ENCODE data around the gene SLC66A2. TPM values are rescaled to one million over a fixed set of nuclear protein-coding genes. Genes with fewer than 3 reads are reported as not detected.

Gene SLC66A2
- total and polyA plus RNA-seq, 2 donors (not counting 1 experiment from before 2014, with no cell fraction given), result 44.4 to 45.1 TPM

DNA sequence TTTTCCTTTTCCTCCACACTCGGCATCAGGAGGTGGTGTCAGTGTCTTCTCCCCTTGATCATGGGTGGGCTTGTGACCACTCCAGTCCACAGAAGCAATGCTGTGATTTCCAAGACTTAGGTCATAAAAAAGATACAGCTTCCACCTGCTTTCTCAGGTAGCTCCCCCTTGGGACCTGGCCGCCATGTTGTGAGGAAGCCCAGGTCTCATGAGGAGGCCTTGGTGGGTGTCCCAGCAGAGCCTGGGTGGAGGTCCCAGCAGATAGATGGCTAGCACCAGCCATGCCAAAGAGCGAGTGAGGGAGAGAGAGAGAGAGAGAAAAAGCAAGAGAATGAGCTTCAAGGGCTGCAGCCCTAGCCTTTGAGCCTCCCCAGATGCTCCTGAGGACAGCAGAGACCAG, 16.0 kb downstream of the SLC66A2 start:
- Histone ChIP-seq H2AFZ (ENCODE audit: insufficient read depth, low read depth, low read length, poor library complexity, severe bottlenecking) (no peak overlapping the region), H4K20me1 (ENCODE audit: control insufficient read depth, insufficient read depth, low read length, poor library complexity, severe bottlenecking) (peaks cover 52% of the 10 kb centered on the region), H3K9me3 (ENCODE audit: control extremely low read depth in 1 of 3, control insufficient read depth in 2 of 3, insufficient read depth in 1 of 3, low read length in 2 of 3) (peaks cover 2 to 44% (median 40%) of the 10 kb centered on the region in 3 donors), H3K4me3 (ENCODE audit: control extremely low read depth in 1 of 5, extremely low read depth in 1 of 5, insufficient read depth in 1 of 5, low read depth in 2 of 5, low read length in 4 of 5) (no peak overlapping the region), H3K4me1 (ENCODE audit: control insufficient read depth in 2 of 2, insufficient read depth in 2 of 2, low read length in 2 of 2) (no peaks in the 10 kb centered on the region), H3K9ac (ENCODE audit: low read length) (no peak overlapping the region), H3K36me3 (replicated peaks in 1 of 2; ENCODE audit: control extremely low read depth in 1 of 2, control insufficient read depth in 1 of 2, extremely low read depth in 1 of 2, insufficient read depth in 2 of 2, low read length in 1 of 2) (peaks cover 2 to 40% of the 10 kb centered on the region in 2 experiments), H3K27me3 (replicated peaks in 1 of 4; ENCODE audit: control extremely low read depth in 1 of 4, control insufficient read depth in 3 of 4, insufficient read depth in 4 of 4, low read length in 3 of 4) (no peaks in the 10 kb centered on the region), H3K79me2 (ENCODE audit: control insufficient read depth, insufficient read depth, low read length) (peaks cover 95% of the 10 kb centered on the region), H3K27ac (ENCODE audit: low read length in 2 of 2) (no peak overlapping the region), H3K4me2 (replicated peaks; ENCODE audit: low read depth, low read length, poor library complexity, severe bottlenecking) (no peak overlapping the region)
- ChIA-PET CTCF (no interaction called here), POLR2A (no interaction called here)
- H3K4me1 Mint-ChIP-seq, result peaks cover 2% of the 10 kb centered on the region
- DNase-seq (no peak), ATAC-seq (ENCODE audit: low read depth) (no peak)
- H3K27ac Mint-ChIP-seq, result no peak overlapping the region
- 95% methylated on average over 3 of the region's 3 CpGs for whole genome bisulfite sequencing (ENCODE audit: insufficient coverage)
- TF ChIP-seq EZH2 (IDR thresholded peaks at IDR 0.05; ENCODE audit: borderline replicate concordance, insufficient read depth, low read depth, low read length, poor library complexity, severe bottlenecking) (no peak), CTCF (IDR thresholded peaks at IDR 0.05) (no peak)
- H3K4me3 Mint-ChIP-seq, result no peak overlapping the region
- intact Hi-C loops (cut with micrococcal nuclease), result no loop called here
- H3K9me3 Mint-ChIP-seq (ENCODE audit: insufficient read depth), result peaks cover 19% of the 10 kb centered on the region
- H3K27me3 Mint-ChIP-seq, result no peaks in the 10 kb centered on the region

DNA sequence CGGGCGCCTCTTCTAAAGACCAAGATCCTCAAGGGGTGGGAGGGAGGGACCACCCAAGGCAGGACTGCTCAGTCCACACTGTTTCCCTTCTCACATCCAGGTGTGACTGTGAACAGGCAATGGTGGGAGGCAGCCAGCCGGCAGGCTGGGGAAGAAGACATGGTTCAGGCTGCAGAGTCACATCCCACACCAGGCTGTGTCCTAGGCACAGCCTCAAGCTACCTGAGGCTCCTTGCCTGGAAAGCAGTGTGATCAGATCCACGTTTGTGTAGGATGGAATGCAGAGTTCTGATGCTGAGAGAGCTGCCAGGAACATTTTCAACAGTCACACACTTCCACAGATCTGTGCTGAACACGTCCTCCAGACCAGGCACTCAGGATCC, 16.4 kb downstream of the SLC66A2 start:
- no peak overlapping the region for H3K4me3 ChIP-seq (ENCODE audit: control extremely low read depth in 1 of 5, extremely low read depth in 1 of 5, insufficient read depth in 1 of 5, low read depth in 2 of 5, low read length in 4 of 5)
- H3K27me3 ChIP-seq (replicated peaks in 1 of 4; ENCODE audit: control extremely low read depth in 1 of 4, control insufficient read depth in 3 of 4, insufficient read depth in 4 of 4, low read length in 3 of 4), result no peaks in the 10 kb centered on the region
- intact Hi-C loops (cut with micrococcal nuclease), result no loop called here
- H3K4me3 Mint-ChIP-seq, result no peak overlapping the region
- H3K27ac Mint-ChIP-seq, result no peak overlapping the region
- H3K9me3 Mint-ChIP-seq (ENCODE audit: insufficient read depth), result peaks cover 20% of the 10 kb centered on the region
- TF ChIP-seq CTCF (IDR thresholded peaks at IDR 0.05), result no peak
- TF ChIP-seq EZH2 (IDR thresholded peaks at IDR 0.05; ENCODE audit: borderline replicate concordance, insufficient read depth, low read depth, low read length, poor library complexity, severe bottlenecking), result no peak
- 100% methylated on average over 1 of the region's 5 CpGs for WGBS (ENCODE audit: insufficient coverage)
- no peak overlapping the region for H3K4me2 ChIP-seq (replicated peaks; ENCODE audit: low read depth, low read length, poor library complexity, severe bottlenecking)
- H3K27ac ChIP-seq (ENCODE audit: low read length in 2 of 2), result no peak overlapping the region
- no peak overlapping the region for H2AFZ ChIP-seq (ENCODE audit: insufficient read depth, low read depth, low read length, poor library complexity, severe bottlenecking)
- H3K4me1 Mint-ChIP-seq, result peaks cover 2% of the 10 kb centered on the region
- ATAC-seq (ENCODE audit: low read depth), result no peak
- no peak overlapping the region for H3K9ac ChIP-seq (ENCODE audit: low read length)
- peaks cover 95% of the 10 kb centered on the region for H3K79me2 ChIP-seq (ENCODE audit: control insufficient read depth, insufficient read depth, low read length)
- no peaks in the 10 kb centered on the region for H3K4me1 ChIP-seq (ENCODE audit: control insufficient read depth in 2 of 2, insufficient read depth in 2 of 2, low read length in 2 of 2)
- H3K36me3 ChIP-seq (replicated peaks in 1 of 2; ENCODE audit: control extremely low read depth in 1 of 2, control insufficient read depth in 1 of 2, extremely low read depth in 1 of 2, insufficient read depth in 2 of 2, low read length in 1 of 2), result peaks cover 2 to 38% of the 10 kb centered on the region in 2 experiments
- peaks cover 48% of the 10 kb centered on the region for H4K20me1 ChIP-seq (ENCODE audit: control insufficient read depth, insufficient read depth, low read length, poor library complexity, severe bottlenecking)
- CTCF ChIA-PET, result no interaction called here
- H3K9me3 ChIP-seq (ENCODE audit: control extremely low read depth in 1 of 3, control insufficient read depth in 2 of 3, insufficient read depth in 1 of 3, low read length in 2 of 3), result peaks cover 2 to 44% (median 44%) of the 10 kb centered on the region in 3 donors
- POLR2A ChIA-PET, result no interaction called here
- H3K27me3 Mint-ChIP-seq, result no peaks in the 10 kb centered on the region
- DNase-seq, result no peak

All from B cell (primary cell).